ENCODE results near the gene GEMIN7.

The GEMIN7 gene

GRCh38 chr19:45121827-45122345, 42.8 kb downstream of the GEMIN7 start:
- no peaks in the 10 kb centered on the region; the same call in none of the 2 replicates for H3K36me3 ChIP-seq
- H3K9me3 ChIP-seq (ENCODE audit: severe bottlenecking), result no peaks in the 10 kb centered on the region
- H3K27ac ChIP-seq, result no peak overlapping the region
- no peaks in the 10 kb centered on the region for H3K27me3 ChIP-seq (ENCODE audit: insufficient read depth, low read depth, severe bottlenecking)
- TF ChIP-seq CTCF (IDR thresholded peaks at IDR 0.05; ENCODE audit: low read depth, low read length), result no peak
- no peak for DNase-seq
- H3K4me3 ChIP-seq (ENCODE audit: low read depth, low read length), result no peak overlapping the region

- no peak overlapping the region for H3K27ac ChIP-seq
Measured at GRCh38 chr19:45122832-45123231, 43.8 kb downstream of the GEMIN7 start.

GRCh38 chr19:45123440-45123850, 44.4 kb downstream of the GEMIN7 start:
- Histone ChIP-seq H3K27me3 (ENCODE audit: insufficient read depth, low read depth, severe bottlenecking) (no peaks in the 10 kb centered on the region), H3K27ac (no peak overlapping the region; the same call in none of the 2 replicates), H3K36me3 (no peaks in the 10 kb centered on the region; the same call in none of the 2 replicates), H3K9me3 (ENCODE audit: severe bottlenecking) (no peaks in the 10 kb centered on the region), H3K4me3 (ENCODE audit: low read depth, low read length) (no peak overlapping the region)
- no peak for TF ChIP-seq CTCF (IDR thresholded peaks at IDR 0.05; ENCODE audit: low read depth, low read length)
- DNase-seq, result peak; percentile 60

More at GRCh38 chr19:45122832-45123231, 43.8 kb downstream of the GEMIN7 start:
- TF ChIP-seq CTCF (IDR thresholded peaks at IDR 0.05; ENCODE audit: low read depth, low read length), result no peak
- Histone ChIP-seq H3K36me3 (no peaks in the 10 kb centered on the region; the same call in none of the 2 replicates), H3K27me3 (ENCODE audit: insufficient read depth, low read depth, severe bottlenecking) (no peaks in the 10 kb centered on the region), H3K9me3 (ENCODE audit: severe bottlenecking) (no peaks in the 10 kb centered on the region), H3K4me3 (ENCODE audit: low read depth, low read length) (no peak overlapping the region)
- DNase-seq, result no peak

GRCh38 chr19:45124021-45124420, 45.0 kb downstream of the GEMIN7 start:
- no peak overlapping the region for H3K4me3 ChIP-seq (ENCODE audit: low read depth, low read length)
- DNase-seq, result no peak
- peak overlapping the region; percentile 26; the same call in 1 of the 2 replicates for H3K27ac ChIP-seq
- H3K9me3 ChIP-seq (ENCODE audit: severe bottlenecking), result no peaks in the 10 kb centered on the region
- H3K27me3 ChIP-seq (ENCODE audit: insufficient read depth, low read depth, severe bottlenecking), result no peaks in the 10 kb centered on the region
- TF ChIP-seq CTCF (IDR thresholded peaks at IDR 0.05; ENCODE audit: low read depth, low read length), result no peak
- H3K36me3 ChIP-seq, result no peaks in the 10 kb centered on the region; the same call in none of the 2 replicates

GRCh38 chr19:45125360-45125759, 46.3 kb downstream of the GEMIN7 start:
- H3K27ac ChIP-seq, result no peak overlapping the region
- TF ChIP-seq CTCF (IDR thresholded peaks at IDR 0.05; ENCODE audit: low read depth, low read length), result no peak
- H3K4me3 ChIP-seq (ENCODE audit: low read depth, low read length), result no peak overlapping the region
- no peaks in the 10 kb centered on the region for H3K9me3 ChIP-seq (ENCODE audit: severe bottlenecking)
- DNase-seq, result no peak
- no peaks in the 10 kb centered on the region for H3K27me3 ChIP-seq (ENCODE audit: insufficient read depth, low read depth, severe bottlenecking)
- no peaks in the 10 kb centered on the region; the same call in 1 of the 2 replicates for H3K36me3 ChIP-seq

- H3K27ac ChIP-seq, result no peak overlapping the region
- H3K27me3 ChIP-seq (ENCODE audit: insufficient read depth, low read depth, severe bottlenecking), result no peaks in the 10 kb centered on the region
- H3K36me3 ChIP-seq, result no peaks in the 10 kb centered on the region
- no peak overlapping the region for H3K4me3 ChIP-seq (ENCODE audit: low read depth, low read length)
- peak; percentile 88 for TF ChIP-seq CTCF (IDR thresholded peaks at IDR 0.05; ENCODE audit: low read depth, low read length)
- no peaks in the 10 kb centered on the region for H3K9me3 ChIP-seq (ENCODE audit: severe bottlenecking)
- DNase-seq, result peak; percentile 84
Measured at GRCh38 chr19:45125975-45126493, 47.0 kb downstream of the GEMIN7 start.
